Ovary (tissue), 9 donors: ENCODE measurements around the gene PRR4. TPM values are rescaled to one million over a fixed set of nuclear protein-coding genes. Genes with fewer than 3 reads are reported as not detected.

Source experiments
- DNase-seq, 5 donors: peaks; one replicate each; pipeline ENCODE4 v3.0.0-alpha.2; 2019 to 2020
- H3K27ac ChIP-seq, 2 donors: fragments of 200-600 bp; one replicate each; pipeline versions ENCODE4 v1.5.1 to v1.8.0; 2019 to 2022
- H3K27me3 ChIP-seq: fragments of 200-600 bp; one replicate; pipeline ENCODE4 v1.8.0; 2022
- H3K36me3 ChIP-seq: fragments of 200-600 bp; sonication (generic); one replicate; pipeline ENCODE4 v1.5.1; 2019
- H3K4me1 ChIP-seq: one replicate; pipeline ENCODE4 v1.8.1; 2013; ENCODE audit warnings: mild to moderate bottlenecking, moderate library complexity; ENCODE audit not compliant: insufficient read depth
- H3K4me3 ChIP-seq: fragments of 200-600 bp; sonication (generic); one replicate; pipeline ENCODE4 v1.5.1; 2017
- H3K9me3 ChIP-seq, 2 donors: fragments of 200-600 bp in 1 of 2; sonication (generic) in 1 of 2; one replicate each; pipeline versions ENCODE4 v1.5.1 to v1.8.1; 2013 to 2019; ENCODE audit warnings: mild to moderate bottlenecking in 1 of 2, moderate library complexity in 1 of 2
- EP300 ChIP-seq: sonication (generic); formaldehyde crosslinking; IDR thresholded peaks from one replicate; pipeline ENCODE4 v1.6.1; 2017; ENCODE audit warnings: antibody characterized with exemption
- POLR2A ChIP-seq: fragments of 450-650 bp; IDR thresholded peaks from one replicate; pipeline ENCODE4 v1.6.1; 2017; ENCODE audit warnings: antibody characterized with exemption, mild to moderate bottlenecking, moderate library complexity
- WGBS, 3 donors: extraction: QIAGEN DNeasy Blood & Tissue Kit in 1 of 3; methylation state at CpG; one replicate each; pipeline versions ENCODE4 v1.1.5 to v1.1.7; 2013 to 2017; 5-methylcytosine and 5-hydroxymethylcytosine counted together
- intact Hi-C, 4 donors: fragments of 100-400 bp; cut with DNase I; formaldehyde crosslinking; loops; one replicate each; pipeline versions ENCODE4 v1.11.0 to v1.15.1; 2022 to 2023
- polyA plus RNA-seq, 2 donors: library from polyadenylated mRNA; stranded (reverse); fragments of 200-250 nt in 1 of 2; fragments of 350-450 nt in 1 of 2; fragmentation: Illumina TruSeq in 1 of 2; extraction: RNeasy Lipid Tissue Mini Kit (QIAGEN cat#74804) in 1 of 2; gene quantifications; one replicate each; pipeline ENCODE4 v1.2.3, GENCODE V29; 2013 to 2014
- small RNA-seq: library from RNA; depleted of rRNA; stranded (forward); fragments of <200 nt; gene quantifications from one replicate; pipeline ENCODE3, GENCODE V24; 2016
- total RNA-seq, 7 donors: library from RNA; depleted of rRNA in 2 of 7; stranded (reverse); fragments of >200 nt in 2 of 7; fragmentation: NEBNext Ultra II Directional in 3 of 7; extraction: Animal tissue kit (Norgen Biotek cat#: 25700) in 3 of 7; gene quantifications; one replicate each; pipeline versions ENCODE4 v1.1.0 to v1.2.4, GENCODE V29; 2016 to 2023
- TF ChIP-seq, protein P1 (sequence below), 3 donors: fragments of 450-650 bp in 2 of 3; fragments of 200-600 bp in 1 of 3; IDR thresholded peaks; one replicate each; pipeline versions ENCODE4 v1.5.1 to v1.8.0; 2016 to 2022; ENCODE audit warnings: antibody characterized with exemption in 3 of 3, mild to moderate bottlenecking in 1 of 3
- donor health status: DM: no; HTN: no; CAD: no; lungs with moderate emphysema.
- donor health status: DM: no; HTN: no; CAD: no.
- donor health status: Bipolar disorder and iron deficiency.
- donor health status: DM: yes; HTN: yes; CAD: no.
- donor health status: DM: no; HTN: no; CAD: no.
- donor health status: DM: yes; HTN: yes; CAD: no.

Gene PRR4
- total and polyA plus RNA-seq, 9 donors, result 0.72 to 5.5 (median 2.1) TPM; not detected in 1

DNA sequence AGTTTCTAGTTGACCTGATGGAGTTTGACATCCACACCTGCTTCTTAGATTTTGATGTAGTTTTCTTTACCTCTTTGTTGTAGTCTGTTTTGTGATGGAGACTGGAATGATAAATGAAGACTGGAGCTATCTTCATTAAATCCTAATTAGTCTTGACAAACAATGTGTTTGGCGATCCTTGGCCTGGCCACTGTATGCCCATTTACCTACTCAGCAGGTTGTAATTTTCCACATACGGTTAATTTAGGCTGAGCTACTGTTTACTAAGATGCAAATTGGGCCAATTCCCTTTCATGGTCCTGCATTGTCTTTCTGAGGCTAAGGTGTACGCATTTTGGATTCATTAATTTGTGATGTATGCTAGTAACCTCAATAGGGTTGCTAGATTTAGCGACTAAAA, 46.7 kb downstream of the PRR4 start, which contains the start of gene TAS2R7:
TSS of gene TAS2R7 (minus strand) at position 41 of the 400 bp plus-strand sequence. CDS start 57 bp downstream, outside the sequence.
- no peaks in the 10 kb centered on the region for H3K27me3 ChIP-seq
- WGBS, 3 donors, result 48 to 55% (median 50%) methylated on average over 4 of the region's 4 CpGs
- no peak within 1 kb of the TSS for H3K27ac ChIP-seq
- no peak within 1 kb of the TSS for H3K4me3 ChIP-seq
- no peaks in the 10 kb centered on the region for H3K4me1 ChIP-seq
- TF ChIP-seq, protein P1, sequence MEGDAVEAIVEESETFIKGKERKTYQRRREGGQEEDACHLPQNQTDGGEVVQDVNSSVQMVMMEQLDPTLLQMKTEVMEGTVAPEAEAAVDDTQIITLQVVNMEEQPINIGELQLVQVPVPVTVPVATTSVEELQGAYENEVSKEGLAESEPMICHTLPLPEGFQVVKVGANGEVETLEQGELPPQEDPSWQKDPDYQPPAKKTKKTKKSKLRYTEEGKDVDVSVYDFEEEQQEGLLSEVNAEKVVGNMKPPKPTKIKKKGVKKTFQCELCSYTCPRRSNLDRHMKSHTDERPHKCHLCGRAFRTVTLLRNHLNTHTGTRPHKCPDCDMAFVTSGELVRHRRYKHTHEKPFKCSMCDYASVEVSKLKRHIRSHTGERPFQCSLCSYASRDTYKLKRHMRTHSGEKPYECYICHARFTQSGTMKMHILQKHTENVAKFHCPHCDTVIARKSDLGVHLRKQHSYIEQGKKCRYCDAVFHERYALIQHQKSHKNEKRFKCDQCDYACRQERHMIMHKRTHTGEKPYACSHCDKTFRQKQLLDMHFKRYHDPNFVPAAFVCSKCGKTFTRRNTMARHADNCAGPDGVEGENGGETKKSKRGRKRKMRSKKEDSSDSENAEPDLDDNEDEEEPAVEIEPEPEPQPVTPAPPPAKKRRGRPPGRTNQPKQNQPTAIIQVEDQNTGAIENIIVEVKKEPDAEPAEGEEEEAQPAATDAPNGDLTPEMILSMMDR (IDR thresholded peaks at IDR 0.05), result no peak
- TF ChIP-seq EP300 (no peak), POLR2A (no peak)
- no peaks in the 10 kb centered on the region for H3K9me3 ChIP-seq
- H3K36me3 ChIP-seq, result no peaks in the 10 kb centered on the region
- DNase-seq, result no peak
- intact Hi-C loops, result no loop called here

DNA sequence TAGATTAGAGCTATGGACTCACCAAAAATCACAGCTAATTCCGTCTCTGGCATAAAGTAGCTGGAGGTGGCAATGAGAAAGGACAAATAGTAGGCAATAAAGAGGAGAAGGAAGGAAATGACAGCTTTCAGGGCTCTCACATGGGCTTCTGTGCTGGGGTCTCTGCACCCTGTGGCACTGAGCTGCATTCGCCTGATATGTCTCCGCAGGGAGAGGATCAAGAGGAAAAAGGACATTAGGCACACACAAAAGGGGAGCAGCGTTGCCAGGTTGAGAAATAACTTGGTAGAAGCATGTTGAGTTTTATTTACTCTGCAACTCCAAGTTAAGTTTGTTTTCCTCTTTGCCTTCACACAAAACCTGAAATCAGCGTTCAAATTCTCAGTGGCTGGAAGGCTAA, 47.5 kb downstream of the PRR4 start:
- intact Hi-C loops, result no loop called here
- no peaks in the 10 kb centered on the region for H3K36me3 ChIP-seq
- no peak for DNase-seq
- no peak overlapping the region for H3K4me3 ChIP-seq
- H3K27ac ChIP-seq, result no peak overlapping the region
- no peaks in the 10 kb centered on the region for H3K9me3 ChIP-seq
- TF ChIP-seq EP300, result no peak
- TF ChIP-seq, protein P1 (IDR thresholded peaks at IDR 0.05), result no peak
- no peak for TF ChIP-seq POLR2A
- WGBS, 3 donors, result 49 to 54% (median 53%) methylated on average over 5 of the region's 5 CpGs
- H3K27me3 ChIP-seq, result no peaks in the 10 kb centered on the region
- H3K4me1 ChIP-seq, result no peaks in the 10 kb centered on the region

Small RNA genes within 50 kb of the gene (small RNA-seq; reads per million reads assigned to genes)
- gene PRR4, result not detected

Other genes with a start within 250 kb of the PRR4 start
- 10 to 100 TPM in 6 of 7 donors, 1 to 10 TPM in 1; 8.5 to 25.9 (median 19.1) TPM for gene MAGOHB, start 235.9 kb downstream of the PRR4 start, total RNA-seq
- 10 to 100 TPM; 14.1 to 20.4 TPM for gene MAGOHB, start 235.9 kb downstream of the PRR4 start, polyA plus RNA-seq
- 1 to 10 TPM in 1 of 7 donors, under 1 TPM in 4, not detected in 2; 0.12 to 1.3 (median 0.33) TPM for gene STYK1, start 175.4 kb downstream of the PRR4 start, total RNA-seq
- under 1 TPM; 0.07 to 0.70 TPM for gene STYK1, start 175.4 kb downstream of the PRR4 start, polyA plus RNA-seq
- gene YBX3, start 126.2 kb downstream of the PRR4 start, total RNA-seq, result 100 to 1,000 TPM; 241 to 404 (median 275) TPM
- 100 to 1,000 TPM; 193 to 302 TPM for gene YBX3, start 126.2 kb downstream of the PRR4 start, polyA plus RNA-seq
- gene TAS2R7, start 46.8 kb downstream of the PRR4 start, total RNA-seq, result not detected
- gene TAS2R7, start 46.8 kb downstream of the PRR4 start, polyA plus RNA-seq, result not detected
- not detected for gene TAS2R8, start 42.2 kb downstream of the PRR4 start, total RNA-seq
- not detected for gene TAS2R8, start 42.2 kb downstream of the PRR4 start, polyA plus RNA-seq
- gene TAS2R9, start 39.3 kb downstream of the PRR4 start, total RNA-seq, result under 1 TPM in 1 of 7 donors, not detected in 6; 0.22 TPM
- not detected for gene TAS2R9, start 39.3 kb downstream of the PRR4 start, polyA plus RNA-seq
- gene TAS2R10, start 23.1 kb downstream of the PRR4 start, total RNA-seq, result 1 to 10 TPM in 3 of 7 donors, under 1 TPM in 2, not detected in 2; 0.46 to 2.5 (median 1.1) TPM
- gene TAS2R10, start 23.1 kb downstream of the PRR4 start, polyA plus RNA-seq, result under 1 TPM; 0.07 to 0.55 TPM
- gene PRH1, start 34.8 kb upstream of the PRR4 start, total RNA-seq, result 10 to 100 TPM; 13.3 to 48.5 (median 22.3) TPM
- 1 to 10 TPM; 2.2 to 4.2 TPM for gene PRH1, start 34.8 kb upstream of the PRR4 start, polyA plus RNA-seq
- gene TAS2R13, start 60.1 kb upstream of the PRR4 start, total RNA-seq, result 1 to 10 TPM in 6 of 7 donors, under 1 TPM in 1; 0.74 to 3.5 (median 1.8) TPM
- gene TAS2R13, start 60.1 kb upstream of the PRR4 start, polyA plus RNA-seq, result under 1 TPM; 0.06 to 0.15 TPM
- gene PRH2, start 79.8 kb upstream of the PRR4 start, total RNA-seq, result under 1 TPM in 2 of 7 donors, not detected in 5; 0.43 to 0.95 TPM
- under 1 TPM in 1 of 2 donors, not detected in 1; 0.28 TPM for gene PRH2, start 79.8 kb upstream of the PRR4 start, polyA plus RNA-seq
- 1 to 10 TPM; 2.4 to 6.9 (median 3.7) TPM for gene TAS2R14, start 89.8 kb upstream of the PRR4 start, total RNA-seq
- 1 to 10 TPM; 1.4 to 1.5 TPM for gene TAS2R14, start 89.8 kb upstream of the PRR4 start, polyA plus RNA-seq
- 1 to 10 TPM; 1.1 to 3.5 (median 1.4) TPM for gene TAS2R50, start 137.4 kb upstream of the PRR4 start, total RNA-seq
- gene TAS2R50, start 137.4 kb upstream of the PRR4 start, polyA plus RNA-seq, result under 1 TPM; 0.07 to 0.20 TPM
- 1 to 10 TPM; 1.1 to 5.0 (median 2.5) TPM for gene TAS2R20, start 148.8 kb upstream of the PRR4 start, total RNA-seq
- under 1 TPM; 0.39 to 0.70 TPM for gene TAS2R20, start 148.8 kb upstream of the PRR4 start, polyA plus RNA-seq
- gene TAS2R19, start 173.1 kb upstream of the PRR4 start, total RNA-seq, result 1 to 10 TPM; 2.8 to 8.2 (median 3.4) TPM
- under 1 TPM; 0.45 TPM for gene TAS2R19, start 173.1 kb upstream of the PRR4 start, polyA plus RNA-seq
- gene TAS2R31, start 181.9 kb upstream of the PRR4 start, total RNA-seq, result 1 to 10 TPM; 2.4 to 8.6 (median 4.5) TPM
- gene TAS2R31, start 181.9 kb upstream of the PRR4 start, polyA plus RNA-seq, result under 1 TPM; 0.18 to 0.61 TPM
- gene TAS2R46, start 212.8 kb upstream of the PRR4 start, total RNA-seq, result 1 to 10 TPM in 5 of 7 donors, under 1 TPM in 2; 0.54 to 4.0 (median 1.7) TPM
- gene TAS2R46, start 212.8 kb upstream of the PRR4 start, polyA plus RNA-seq, result not detected
- 1 to 10 TPM in 3 of 7 donors, under 1 TPM in 3, not detected in 1; 0.45 to 6.9 (median 1.2) TPM for gene TAS2R43, start 242.8 kb upstream of the PRR4 start, total RNA-seq
- under 1 TPM; 0.10 to 0.50 TPM for gene TAS2R43, start 242.8 kb upstream of the PRR4 start, polyA plus RNA-seq